H1 (cell line): Measurements from ENCODE around the gene FCN2. TPM values are rescaled to one million over a fixed set of nuclear protein-coding genes. Genes with fewer than 3 reads are reported as not detected.

ENCODE experiments used
- CTCF ChIA-PET: fragments of 300-600 bp; sonication (Branson Sonifier 250); formaldehyde crosslinking; loops from one replicate; lab custom pipeline; 2021; ENCODE audit not compliant: partially characterized antibody; lab: Charles Lee
- POLR2A ChIA-PET: fragments of 300-600 bp; sonication (Branson Sonifier 250); formaldehyde crosslinking; loops from one replicate; lab custom pipeline; 2021; ENCODE audit warnings: inconsistent platforms; ENCODE audit not compliant: partially characterized antibody; lab: Charles Lee
- DNase-seq, 2 experiments: peaks; one replicate each; pipeline versions ENCODE4 v3.0.0 to v3.0.0-alpha.2; 2010 to 2022; ENCODE audit warnings: low spot score in 2 of 2, low read depth in 1 of 2, mixed read lengths in 1 of 2
- FAIRE-seq: peaks from 2 replicates; lab custom pipeline; 2011; peaks lifted over from hg19 to GRCh38; lab: Jason Lieb, UNC
- H2AFZ ChIP-seq: 2 replicates; pipeline ENCODE4 v1.8.1; 2012; ENCODE audit warnings: low read length, inconsistent platforms
- H2AK5ac ChIP-seq: 2 replicates; pipeline ENCODE4 v1.6.1; 2013; ENCODE audit warnings: low read depth, low read length
- H2BK120ac ChIP-seq: replicated peaks from 2 replicates; pipeline ENCODE3; 2013; ENCODE audit warnings: low read depth, low read length, inconsistent platforms
- H2BK12ac ChIP-seq: 2 replicates; pipeline ENCODE4 v1.6.1; 2013; ENCODE audit warnings: low read depth, low read length
- H2BK15ac ChIP-seq: 2 replicates; pipeline ENCODE4 v1.6.1; 2013; ENCODE audit warnings: low read length
- H2BK20ac ChIP-seq: 2 replicates; pipeline ENCODE4 v1.6.1; 2013; ENCODE audit warnings: low read length
- H2BK5ac ChIP-seq: 2 replicates; pipeline ENCODE4 v1.6.1; 2013; ENCODE audit warnings: low read depth, low read length
- H3K14ac ChIP-seq: 2 replicates; pipeline ENCODE4 v1.6.1; 2013; ENCODE audit warnings: inconsistent platforms; ENCODE audit not compliant: insufficient read length
- H3K18ac ChIP-seq: 2 replicates; pipeline ENCODE4 v1.6.1; 2013; ENCODE audit warnings: low read length; ENCODE audit errors: extremely low read depth
- H3K23ac ChIP-seq: 2 replicates; pipeline ENCODE4 v1.6.1; 2013; ENCODE audit warnings: inconsistent platforms; ENCODE audit not compliant: insufficient read length
- H3K23me2 ChIP-seq: 2 replicates; pipeline ENCODE4 v1.6.1; 2013; ENCODE audit warnings: low read depth, low read length
- H3K27ac ChIP-seq: 2 replicates; pipeline ENCODE4 v1.6.1; 2011; ENCODE audit warnings: low read depth, low read length, inconsistent platforms
- H3K27me3 ChIP-seq, 4 experiments: replicated peaks in 1 of 4; 1 replicate in 1 of 4; 2 replicates in 3 of 4; pipeline versions ENCODE4 v1.6.1 to v1.8.1; 2011 to 2013; ENCODE audit warnings: low read length in 3 of 4, mild to moderate bottlenecking in 3 of 4, inconsistent platforms in 2 of 4, mixed read lengths in 2 of 4, moderate library complexity in 1 of 4; ENCODE audit not compliant: control insufficient read depth in 3 of 4, insufficient read depth in 3 of 4; ENCODE audit errors: extremely low read depth in 1 of 4
- H3K36me3 ChIP-seq, 4 experiments: 2 replicates each; pipeline versions ENCODE4 v1.6.1 to v1.8.1; 2011 to 2013; ENCODE audit warnings: mild to moderate bottlenecking in 4 of 4, low read length in 3 of 4, moderate library complexity in 2 of 4, control low read depth in 1 of 4, inconsistent platforms in 1 of 4; ENCODE audit not compliant: insufficient read depth in 4 of 4, control insufficient read depth in 2 of 4
- H3K4ac ChIP-seq: replicated peaks from 2 replicates; pipeline ENCODE3; 2013; ENCODE audit warnings: low read length, low read depth, mixed read lengths, inconsistent platforms; ENCODE audit not compliant: insufficient read length
- H3K4me1 ChIP-seq, 4 experiments: replicated peaks in 1 of 4; 1 replicate in 1 of 4; 2 replicates in 3 of 4; pipeline versions ENCODE4 v1.6.1 to v1.8.1; 2011 to 2013; ENCODE audit warnings: low read length in 3 of 4, inconsistent platforms in 2 of 4, mixed read lengths in 1 of 4; ENCODE audit not compliant: insufficient read depth in 4 of 4, control insufficient read depth in 3 of 4
- H3K4me2 ChIP-seq, 2 experiments: 2 replicates each; pipeline versions ENCODE4 v1.6.1 to v1.8.1; 2011 to 2013; ENCODE audit warnings: low read depth in 2 of 2, low read length in 2 of 2, control low read depth in 1 of 2, inconsistent platforms in 1 of 2, mild to moderate bottlenecking in 1 of 2; ENCODE audit not compliant: insufficient read depth in 1 of 2
- H3K4me3 ChIP-seq, 4 experiments: fragments of 200-600, 300-600 bp in 1 of 4; sonication (generic), shearing (Covaris generic), sonication (Bioruptor Twin) in 1 of 4; 2 replicates each; pipeline versions ENCODE4 v1.5.1 to v1.8.1; 2011 to 2016; ENCODE audit warnings: low read length in 4 of 4, low read depth in 3 of 4, control low read depth in 2 of 4, inconsistent platforms in 2 of 4, mild to moderate bottlenecking in 2 of 4, mixed read lengths in 1 of 4, moderate library complexity in 1 of 4; ENCODE audit not compliant: insufficient read depth in 2 of 4; ENCODE audit errors: extremely low read depth in 1 of 4
- H3K56ac ChIP-seq: replicated peaks from 2 replicates; pipeline ENCODE3; 2013; ENCODE audit warnings: low read depth, mild to moderate bottlenecking, mixed read lengths, low read length, inconsistent platforms; ENCODE audit not compliant: insufficient read length
- H3K79me1 ChIP-seq: 2 replicates; pipeline ENCODE4 v1.6.1; 2013; ENCODE audit warnings: low read depth, low read length, control low read depth
- H3K79me2 ChIP-seq, 2 experiments: 2 replicates each; pipeline versions ENCODE4 v1.6.1 to v1.8.1; 2012 to 2013; ENCODE audit warnings: low read length in 2 of 2, mild to moderate bottlenecking in 2 of 2, inconsistent platforms in 1 of 2; ENCODE audit not compliant: insufficient read depth in 2 of 2, control insufficient read depth in 1 of 2
- H3K9ac ChIP-seq, 4 experiments: replicated peaks in 1 of 4; 1 replicate in 1 of 4; 2 replicates in 3 of 4; pipeline versions ENCODE4 v1.6.1 to v1.8.1; 2011 to 2013; ENCODE audit warnings: low read depth in 3 of 4, low read length in 3 of 4, control low read depth in 2 of 4, mild to moderate bottlenecking in 2 of 4, moderate library complexity in 2 of 4, inconsistent platforms in 1 of 4; ENCODE audit errors: extremely low read depth in 1 of 4
- H3K9me3 ChIP-seq, 2 experiments: 2 replicates each; pipeline versions ENCODE4 v1.6.1 to v1.8.1; 2012 to 2013; ENCODE audit warnings: mild to moderate bottlenecking in 2 of 2, moderate library complexity in 2 of 2, control low read depth in 1 of 2, inconsistent platforms in 1 of 2, low read depth in 1 of 2, low read length in 1 of 2, mixed read lengths in 1 of 2; ENCODE audit not compliant: insufficient read depth in 2 of 2
- H4K20me1 ChIP-seq, 2 experiments: replicated peaks in 1 of 2; 2 replicates each; pipeline versions ENCODE3 to v1.8.1; 2011 to 2013; ENCODE audit warnings: inconsistent platforms in 2 of 2, low read length in 2 of 2, mild to moderate bottlenecking in 1 of 2; ENCODE audit not compliant: insufficient read depth in 2 of 2, control insufficient read depth in 1 of 2
- H4K5ac ChIP-seq: 2 replicates; pipeline ENCODE4 v1.6.1; 2013; ENCODE audit warnings: low read length, low read depth, mixed read lengths, inconsistent platforms; ENCODE audit not compliant: insufficient read length
- H4K8ac ChIP-seq: 2 replicates; pipeline ENCODE4 v1.8.0; 2013; ENCODE audit warnings: mild to moderate bottlenecking, moderate library complexity, low read length, inconsistent platforms; ENCODE audit not compliant: insufficient read depth; ENCODE audit errors: extremely low read depth
- H4K91ac ChIP-seq: replicated peaks from 2 replicates; pipeline ENCODE3; 2013; ENCODE audit warnings: low read length, mixed read lengths, inconsistent platforms; ENCODE audit not compliant: insufficient read length
- CBX5 ChIP-seq: fragments of 300-800, 300-1000 bp; sonication (generic); IDR thresholded peaks from 2 replicates; pipeline ENCODE4 v1.7.1; 2016; ENCODE audit warnings: antibody characterized with exemption, low read length, low read depth
- CHD1 ChIP-seq: IDR thresholded peaks from 2 replicates; pipeline ENCODE4 v1.6.1; 2012; ENCODE audit warnings: low read depth, low read length, improper control_type of control experiment
- EP300 ChIP-seq, 2 experiments: IDR thresholded peaks; 1 replicate in 1 of 2; 2 replicates in 1 of 2; pipeline ENCODE4 v1.6.1; 2011 to 2012; ENCODE audit warnings: low read depth in 2 of 2, low read length in 2 of 2, mild to moderate bottlenecking in 2 of 2, borderline replicate concordance in 1 of 2, inconsistent platforms in 1 of 2, moderate library complexity in 1 of 2
- FOSL1 ChIP-seq: IDR thresholded peaks from 2 replicates; pipeline ENCODE4 v1.6.1; 2011; ENCODE audit warnings: mild to moderate bottlenecking, low read depth, low read length, moderate library complexity; ENCODE audit not compliant: insufficient read depth
- GTF2F1 ChIP-seq: IDR thresholded peaks from 2 replicates; pipeline ENCODE4 v1.6.1; 2012; ENCODE audit warnings: low read depth, low read length, improper control_type of control experiment, borderline replicate concordance
- POLR2A ChIP-seq, 2 experiments: IDR thresholded peaks; 1 replicate in 1 of 2; 2 replicates in 1 of 2; pipeline ENCODE4 v1.6.1; 2011; ENCODE audit warnings: low read depth in 2 of 2, low read length in 2 of 2, mild to moderate bottlenecking in 2 of 2; ENCODE audit errors: control extremely low read depth in 1 of 2
- SIX5 ChIP-seq: IDR thresholded peaks from 2 replicates; pipeline ENCODE4 v1.6.1; 2011; ENCODE audit warnings: mild to moderate bottlenecking, low read depth, low read length
- TBP ChIP-seq: IDR thresholded peaks from 2 replicates; pipeline ENCODE4 v1.6.1; 2011; ENCODE audit warnings: low read depth, low read length, improper control_type of control experiment
- TCF12 ChIP-seq: IDR thresholded peaks from 2 replicates; pipeline ENCODE4 v1.6.1; 2011; ENCODE audit warnings: low read depth, mild to moderate bottlenecking, low read length
- WGBS, 2 experiments: shearing (Covaris generic) in 1 of 2; methylation state at CpG; one replicate each; pipeline versions ENCODE4 v1.1.6 to v1.1.7; 2013 to 2015; ENCODE audit warnings: low lambda C conversion rate in 2 of 2, mixed read lengths in 2 of 2, inconsistent platforms in 1 of 2, low coverage in 1 of 2, missing lambda C conversion rate in 1 of 2; ENCODE audit not compliant: insufficient replicate concordance in 2 of 2, insufficient coverage in 1 of 2, insufficient read length in 1 of 2; ENCODE audit errors: extremely low coverage in 1 of 2, missing lambda C conversion rate in 1 of 2; 5-methylcytosine and 5-hydroxymethylcytosine counted together
- polyA plus RNA-seq, 7 experiments: library from polyadenylated mRNA; depleted of rRNA in 3 of 7; stranded (reverse) in 5 of 7; unstranded in 2 of 7; fragments of >200 nt in 5 of 7; fragments of 200-250 nt in 2 of 7; gene quantifications; 1 replicate in 5 of 7; 2 replicates in 1 of 7; 4 replicates in 1 of 7; pipeline versions ENCODE4 v1.2.1 to v1.2.3, GENCODE V29; 2011 to 2013; ENCODE audit warnings: missing spikeins in 2 of 7, mixed read lengths in 2 of 7
- total RNA-seq: library from RNA; stranded (reverse); fragmentation: NEBNext Ultra II Directional; extraction: Animal tissue kit (Norgen Biotek cat#: 25700); gene quantifications from 2 replicates; pipeline ENCODE4 v1.2.1, GENCODE V29; 2021

Gene FCN2
- total and polyA plus RNA-seq, 2 of the 8 experiments (the other 6 are each of a cell fraction or from before 2014, with no cell fraction given): not detected

DNA sequence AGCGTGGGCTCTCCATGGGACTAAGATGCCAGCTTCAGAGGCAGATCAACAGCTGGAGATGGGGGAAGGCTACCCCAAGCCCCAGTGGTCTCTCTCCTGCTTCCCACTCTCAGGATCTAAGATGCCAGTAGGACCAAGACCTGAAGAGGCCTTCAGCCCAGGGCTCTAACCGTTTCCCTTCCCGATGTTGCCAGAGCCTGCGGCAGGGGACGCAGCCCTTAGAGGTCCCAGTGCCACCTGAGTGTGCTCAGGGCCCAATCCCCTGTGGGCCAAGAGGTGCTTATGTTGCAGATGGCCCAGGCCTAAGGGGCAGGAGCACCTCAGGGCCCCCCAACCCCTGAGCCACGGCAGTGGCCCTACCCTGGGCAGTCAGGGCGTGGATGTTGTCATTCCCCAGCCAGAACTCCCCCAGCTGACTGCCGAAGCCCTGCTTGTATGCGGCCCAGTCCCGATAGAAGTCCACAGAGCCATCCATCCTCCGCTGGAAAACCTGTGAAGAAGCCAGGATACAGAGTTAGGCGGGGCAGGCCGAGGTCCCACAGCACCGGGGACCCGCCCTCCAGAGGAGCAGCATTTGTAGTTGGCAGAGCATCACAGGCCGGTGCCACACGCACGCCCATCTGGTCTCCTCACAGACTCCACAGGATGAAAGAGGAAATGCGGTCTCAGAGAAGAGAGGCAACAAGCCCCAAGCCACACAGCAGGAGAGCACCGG, 31.7 kb downstream of the FCN2 start:
- ChIA-PET POLR2A (no interaction called here), CTCF (interaction anchor here (1.7 kb wide), 1 partner anchor 72 kb away, joined by 3 read pairs; no protein-coding TSS in a partner anchor)
- no peak overlapping the region for H4K91ac ChIP-seq
- H3K9ac ChIP-seq: no peak overlapping the region
- no peak overlapping the region for H4K5ac ChIP-seq
- no peaks in the 10 kb centered on the region; a peak in 1 of 7 replicates for H3K4me1 ChIP-seq
- H3K14ac ChIP-seq: no peak overlapping the region
- no peaks in the 10 kb centered on the region for H3K79me1 ChIP-seq
- no peak for DNase-seq
- no peak overlapping the region for H2BK12ac ChIP-seq
- no peak overlapping the region for H3K23ac ChIP-seq
- no peaks in the 10 kb centered on the region for H3K79me2 ChIP-seq
- H3K23me2 ChIP-seq: no peaks in the 10 kb centered on the region
- H3K18ac ChIP-seq: no peak overlapping the region
- no peak overlapping the region for H2BK5ac ChIP-seq
- no peak overlapping the region for H3K4me3 ChIP-seq
- H2BK15ac ChIP-seq: no peak overlapping the region
- H4K8ac ChIP-seq: no peak overlapping the region
- no peaks in the 10 kb centered on the region for H3K9me3 ChIP-seq
- no peak overlapping the region for H2BK20ac ChIP-seq
- H3K27me3 ChIP-seq: no peaks in the 10 kb centered on the region
- TF ChIP-seq GTF2F1 (no peak), FOSL1 (no peak), POLR2A (IDR thresholded peaks at IDR 0.05; ENCODE audit: control extremely low read depth in 1 of 2, low read depth in 2 of 2, low read length in 2 of 2) (no peak), SIX5 (no peak), EP300 (IDR thresholded peaks at IDR 0.05; ENCODE audit: borderline replicate concordance in 1 of 2, low read depth in 2 of 2, low read length in 2 of 2) (no peak), CBX5 (no peak), TCF12 (no peak), CHD1 (no peak), TBP (no peak)
- TF ChIP-seq, all 59 proteins: peak for 0
- Histone ChIP-seq H4K20me1 (no peaks in the 10 kb centered on the region), H2AK5ac (no peak overlapping the region), H3K4ac (no peak overlapping the region), H3K56ac (no peak overlapping the region), H3K4me2 (no peak overlapping the region), H2AFZ (no peak overlapping the region), H3K27ac (no peak overlapping the region), H2BK120ac (no peak overlapping the region), H3K36me3 (no peaks in the 10 kb centered on the region)
- WGBS, 2 experiments: 88% methylated on average over 19 of the region's 20 CpGs; no CpG with 5 or more reads in 1 of the 2 experiments
- no peak for FAIRE-seq
